A673 (cell line): ENCODE measurements around the gene CDC42BPA. TPM values are rescaled to one million over a fixed set of nuclear protein-coding genes. Genes with fewer than 3 reads are reported as not detected.

Source experiments
- BruUV-seq: library from RNA; stranded (reverse); fragments of 400-500 nt; replicated peaks from 2 replicates; lab custom pipeline; 2021; lab: Mats Ljungman, UMichigan
- CTCF ChIA-PET: fragments of 300-600 bp; sonication (Branson Sonifier 250); formaldehyde crosslinking; loops from one replicate; lab custom pipeline; 2022; ENCODE audit warnings: antibody characterized with exemption; lab: Charles Lee
- POLR2A ChIA-PET: fragments of 300-600 bp; sonication (Branson Sonifier 250); formaldehyde crosslinking; loops from one replicate; lab custom pipeline; 2022; ENCODE audit warnings: antibody characterized with exemption; ENCODE audit not compliant: low non-redundant PET; lab: Charles Lee
- DNase-seq: peaks from one replicate; pipeline ENCODE4 v3.0.0-alpha.2; 2015; ENCODE audit warnings: low spot score
- H3K27ac ChIP-seq: fragments of 200-600 bp; sonication (generic); 2 replicates; pipeline ENCODE4 v1.5.1; 2016; ENCODE audit warnings: mixed run types, low read depth, mild to moderate bottlenecking, mixed read lengths, antibody characterized with exemption, low read length; ENCODE audit not compliant: poor library complexity, severe bottlenecking
- H3K27me3 ChIP-seq: fragments of 200-600 bp; sonication (generic); replicated peaks from 2 replicates; pipeline ENCODE4 v1.6.1; 2017; ENCODE audit warnings: mixed run types, low read depth, mild to moderate bottlenecking, mixed read lengths, antibody characterized with exemption, low read length; ENCODE audit not compliant: insufficient read depth, poor library complexity
- H3K36me3 ChIP-seq: fragments of 200-600 bp; sonication (generic); 2 replicates; pipeline ENCODE4 v1.6.1; 2016; ENCODE audit warnings: mixed run types, mild to moderate bottlenecking, mixed read lengths, antibody characterized with exemption, low read length; ENCODE audit not compliant: insufficient read depth, poor library complexity, severe bottlenecking
- H3K4me1 ChIP-seq: fragments of 200-600 bp; sonication (generic); 2 replicates; pipeline ENCODE4 v1.6.1; 2017; ENCODE audit warnings: mixed run types, mild to moderate bottlenecking, mixed read lengths, antibody characterized with exemption, low read length; ENCODE audit not compliant: insufficient read depth, poor library complexity, severe bottlenecking
- H3K4me3 ChIP-seq: fragments of 200-600 bp; sonication (generic); 2 replicates; pipeline ENCODE4 v1.5.1; 2016; ENCODE audit warnings: low read depth, mixed run types, mild to moderate bottlenecking, mixed read lengths, low read length; ENCODE audit not compliant: poor library complexity, severe bottlenecking
- H3K9me3 ChIP-seq: fragments of 200-600 bp; sonication (generic); 2 replicates; pipeline ENCODE4 v1.6.1; 2016; ENCODE audit warnings: mixed run types, low read depth, mild to moderate bottlenecking, mixed read lengths, antibody characterized with exemption, low read length; ENCODE audit not compliant: poor library complexity, severe bottlenecking
- EZH2 ChIP-seq: fragments of 200-600 bp; sonication (generic); IDR thresholded peaks from 2 replicates; pipeline ENCODE4 v1.6.1; 2017; ENCODE audit warnings: borderline replicate concordance, low read depth, mild to moderate bottlenecking, mixed read lengths, antibody characterized with exemption, low read length; ENCODE audit not compliant: poor library complexity, severe bottlenecking
- intact Hi-C: fragments of 100-400 bp; cut with micrococcal nuclease; formaldehyde crosslinking; loops from one replicate; pipeline ENCODE4 v1.10.0; 2022; ENCODE audit not compliant: unreplicated experiment
- total RNA-seq: library from RNA; stranded (reverse); gene quantifications from 2 replicates; pipeline ENCODE4 v1.2.3, GENCODE V29; 2021
- TF ChIP-seq, protein P1 (sequence below): fragments of 300-800, 200-600 bp; sonication (generic); conservative IDR thresholded peaks from 2 replicates; pipeline ENCODE4 v1.5.1; 2017; ENCODE audit warnings: low read depth, mild to moderate bottlenecking, antibody characterized with exemption, low read length, moderate library complexity, mixed read lengths

CDC42BPA gene
- total RNA-seq, 1 experiment from 2014 or later: 21.7 TPM

DNA sequence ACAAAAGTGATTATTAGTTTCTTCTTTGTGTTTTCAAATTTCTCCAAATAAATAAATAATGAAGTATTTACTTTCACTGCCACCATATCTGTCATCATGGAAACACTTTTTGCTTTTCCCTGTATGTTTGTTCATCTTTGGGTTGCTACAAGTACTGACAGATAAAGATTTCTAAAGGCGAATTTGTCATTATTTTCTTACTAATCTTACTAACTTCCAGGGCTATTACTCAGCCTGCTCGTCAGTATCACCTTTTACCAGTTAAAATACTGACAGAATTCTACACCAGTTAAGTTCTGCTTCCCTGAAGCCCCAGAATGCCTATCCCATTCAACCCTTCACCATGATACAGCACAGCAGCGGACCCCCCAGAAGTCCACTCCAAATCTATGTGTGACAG lies 106.1 kb downstream of the CDC42BPA start:
- intact Hi-C loops: no loop called here
- Histone ChIP-seq H3K27ac (no peak overlapping the region), H3K4me3 (no peak overlapping the region), H3K9me3 (no peaks in the 10 kb centered on the region), H3K4me1 (no peaks in the 10 kb centered on the region), H3K36me3 (no peaks in the 10 kb centered on the region), H3K27me3 (no peaks in the 10 kb centered on the region)
- ChIA-PET CTCF (no interaction called here), POLR2A (interaction anchor here (0.6 kb wide), 1 partner anchor 151 kb away, joined by 3 read pairs; no protein-coding TSS in a partner anchor)
- no peak for DNase-seq
- TF ChIP-seq, protein P1, sequence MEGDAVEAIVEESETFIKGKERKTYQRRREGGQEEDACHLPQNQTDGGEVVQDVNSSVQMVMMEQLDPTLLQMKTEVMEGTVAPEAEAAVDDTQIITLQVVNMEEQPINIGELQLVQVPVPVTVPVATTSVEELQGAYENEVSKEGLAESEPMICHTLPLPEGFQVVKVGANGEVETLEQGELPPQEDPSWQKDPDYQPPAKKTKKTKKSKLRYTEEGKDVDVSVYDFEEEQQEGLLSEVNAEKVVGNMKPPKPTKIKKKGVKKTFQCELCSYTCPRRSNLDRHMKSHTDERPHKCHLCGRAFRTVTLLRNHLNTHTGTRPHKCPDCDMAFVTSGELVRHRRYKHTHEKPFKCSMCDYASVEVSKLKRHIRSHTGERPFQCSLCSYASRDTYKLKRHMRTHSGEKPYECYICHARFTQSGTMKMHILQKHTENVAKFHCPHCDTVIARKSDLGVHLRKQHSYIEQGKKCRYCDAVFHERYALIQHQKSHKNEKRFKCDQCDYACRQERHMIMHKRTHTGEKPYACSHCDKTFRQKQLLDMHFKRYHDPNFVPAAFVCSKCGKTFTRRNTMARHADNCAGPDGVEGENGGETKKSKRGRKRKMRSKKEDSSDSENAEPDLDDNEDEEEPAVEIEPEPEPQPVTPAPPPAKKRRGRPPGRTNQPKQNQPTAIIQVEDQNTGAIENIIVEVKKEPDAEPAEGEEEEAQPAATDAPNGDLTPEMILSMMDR: no peak
- no TSS peak for BruUV-seq

DNA sequence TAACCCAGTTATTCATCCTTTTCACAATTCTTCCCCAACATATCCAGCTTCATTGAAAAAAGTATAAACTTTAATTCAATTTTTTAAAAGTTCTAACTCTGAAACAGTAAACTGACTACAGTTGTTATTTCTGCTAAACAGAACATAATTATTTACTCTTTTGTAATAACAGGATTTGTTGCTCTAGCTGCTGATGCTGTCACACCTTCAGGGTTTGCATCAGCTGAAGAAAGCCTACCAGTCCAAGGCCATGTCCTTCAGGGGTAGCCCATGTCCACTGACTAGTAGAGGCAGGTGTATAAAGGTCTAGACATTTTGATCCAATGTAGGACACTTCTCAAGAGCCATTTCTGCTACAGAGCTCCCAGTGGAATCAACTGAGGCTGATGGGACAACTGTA lies 107.7 kb downstream of the CDC42BPA start:
- H3K4me3 ChIP-seq: no peak overlapping the region
- POLR2A ChIA-PET: no interaction called here
- intact Hi-C loops: no loop called here
- TF ChIP-seq, protein P1: no peak
- TF ChIP-seq EZH2: no peak
- H3K36me3 ChIP-seq: no peaks in the 10 kb centered on the region
- BruUV-seq: no TSS peak
- H3K4me1 ChIP-seq: no peaks in the 10 kb centered on the region
- no peak for DNase-seq
- H3K27ac ChIP-seq: no peak overlapping the region
- H3K27me3 ChIP-seq: no peaks in the 10 kb centered on the region
- CTCF ChIA-PET: no interaction called here
- H3K9me3 ChIP-seq: no peaks in the 10 kb centered on the region

- no peak for TF ChIP-seq EZH2
- no TSS peak for BruUV-seq
- H3K27ac ChIP-seq: no peak overlapping the region
- DNase-seq: no peak
- intact Hi-C loops: no loop called here
- no peak overlapping the region for H3K4me3 ChIP-seq
- ChIA-PET CTCF (no interaction called here), POLR2A (no interaction called here)
- H3K9me3 ChIP-seq: no peaks in the 10 kb centered on the region
- no peaks in the 10 kb centered on the region for H3K4me1 ChIP-seq
- H3K36me3 ChIP-seq: no peaks in the 10 kb centered on the region
- H3K27me3 ChIP-seq: no peaks in the 10 kb centered on the region
These were observed 121.2 kb downstream of the CDC42BPA start for GRCh38 chr1:227197064-227197463.

DNA sequence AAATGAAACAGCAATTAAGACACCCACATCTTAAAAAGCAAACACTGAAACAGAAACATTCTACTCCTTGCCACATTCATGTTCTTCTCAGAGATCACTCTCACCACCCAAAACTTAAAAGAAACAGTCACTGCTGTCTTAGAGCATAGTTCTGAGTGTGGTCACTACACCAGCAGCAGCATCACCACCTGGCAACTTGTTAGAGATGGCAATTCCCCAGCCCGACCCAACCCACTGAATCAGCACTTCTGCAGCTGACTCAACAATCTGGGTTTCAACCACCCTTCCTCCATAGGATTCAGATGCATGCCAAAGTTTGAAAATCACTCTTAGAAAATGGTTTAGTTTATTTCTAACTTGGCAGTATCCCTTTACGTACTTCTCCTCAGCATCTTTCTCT lies 126.1 kb downstream of the CDC42BPA start:
- H3K36me3 ChIP-seq: no peaks in the 10 kb centered on the region
- H3K9me3 ChIP-seq: no peaks in the 10 kb centered on the region
- CTCF ChIA-PET: no interaction called here
- POLR2A ChIA-PET: no interaction called here
- no peak overlapping the region for H3K4me3 ChIP-seq
- DNase-seq: no peak
- TF ChIP-seq EZH2: no peak
- TF ChIP-seq, protein P1: no peak
- BruUV-seq: no TSS peak
- intact Hi-C loops: no loop called here
- H3K27me3 ChIP-seq: no peaks in the 10 kb centered on the region
- H3K27ac ChIP-seq: no peak overlapping the region
- H3K4me1 ChIP-seq: no peaks in the 10 kb centered on the region
